HFF-Myc (cell line): ENCODE measurements around the gene CCT8.

Experiments used
- DNase-seq: peaks from one replicate; pipeline ENCODE4 v3.0.0-alpha.2; 2011; ENCODE audit warnings: low read depth; ENCODE audit errors: extremely low read depth
- H3K4me3 ChIP-seq: replicated peaks from 2 replicates; pipeline ENCODE4 v1.5.1; 2011; ENCODE audit warnings: low read depth, mild to moderate bottlenecking, control low read depth, low read length
- TF ChIP-seq, protein P1 (sequence below): IDR thresholded peaks from 2 replicates; pipeline ENCODE4 v1.5.1; 2012; ENCODE audit warnings: mild to moderate bottlenecking, low read depth, low read length, control low read depth; ENCODE audit errors: missing control alignments

Gene CCT8

DNA sequence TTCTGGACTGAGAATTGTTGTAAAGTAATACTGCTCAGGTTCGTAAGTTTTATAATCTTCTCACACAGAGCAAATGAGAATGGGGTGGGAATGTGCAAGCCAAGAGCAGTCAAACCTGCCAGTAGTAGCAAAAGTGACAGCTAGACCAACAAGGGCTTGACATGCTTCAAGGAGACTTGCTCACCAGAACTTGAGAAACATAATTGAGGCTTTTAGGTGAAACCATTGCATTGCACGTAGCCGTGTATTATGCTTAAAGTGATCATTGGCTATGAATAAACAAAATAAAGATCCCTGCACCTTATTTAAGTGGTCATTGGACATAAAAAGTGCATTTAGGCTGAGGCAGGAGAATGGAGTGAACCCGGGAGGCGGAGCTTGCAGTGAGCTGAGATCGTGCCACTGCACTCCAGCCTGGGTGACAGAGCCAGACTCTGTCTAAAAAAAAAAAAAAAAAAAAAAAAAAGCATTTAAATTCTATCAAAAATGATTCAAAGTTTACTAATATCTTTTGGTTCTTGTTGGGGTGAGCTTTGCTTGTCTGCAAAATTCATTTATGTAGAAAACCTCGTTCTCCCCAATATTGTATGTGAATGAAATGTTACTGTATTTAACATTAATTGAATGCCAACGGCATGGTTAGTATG is 11.8 kb upstream of the CCT8 start:
- DNase-seq, result no peak
- H3K4me3 ChIP-seq, result no peak overlapping the region
- TF ChIP-seq, protein P1, sequence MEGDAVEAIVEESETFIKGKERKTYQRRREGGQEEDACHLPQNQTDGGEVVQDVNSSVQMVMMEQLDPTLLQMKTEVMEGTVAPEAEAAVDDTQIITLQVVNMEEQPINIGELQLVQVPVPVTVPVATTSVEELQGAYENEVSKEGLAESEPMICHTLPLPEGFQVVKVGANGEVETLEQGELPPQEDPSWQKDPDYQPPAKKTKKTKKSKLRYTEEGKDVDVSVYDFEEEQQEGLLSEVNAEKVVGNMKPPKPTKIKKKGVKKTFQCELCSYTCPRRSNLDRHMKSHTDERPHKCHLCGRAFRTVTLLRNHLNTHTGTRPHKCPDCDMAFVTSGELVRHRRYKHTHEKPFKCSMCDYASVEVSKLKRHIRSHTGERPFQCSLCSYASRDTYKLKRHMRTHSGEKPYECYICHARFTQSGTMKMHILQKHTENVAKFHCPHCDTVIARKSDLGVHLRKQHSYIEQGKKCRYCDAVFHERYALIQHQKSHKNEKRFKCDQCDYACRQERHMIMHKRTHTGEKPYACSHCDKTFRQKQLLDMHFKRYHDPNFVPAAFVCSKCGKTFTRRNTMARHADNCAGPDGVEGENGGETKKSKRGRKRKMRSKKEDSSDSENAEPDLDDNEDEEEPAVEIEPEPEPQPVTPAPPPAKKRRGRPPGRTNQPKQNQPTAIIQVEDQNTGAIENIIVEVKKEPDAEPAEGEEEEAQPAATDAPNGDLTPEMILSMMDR, result no peak

DNA sequence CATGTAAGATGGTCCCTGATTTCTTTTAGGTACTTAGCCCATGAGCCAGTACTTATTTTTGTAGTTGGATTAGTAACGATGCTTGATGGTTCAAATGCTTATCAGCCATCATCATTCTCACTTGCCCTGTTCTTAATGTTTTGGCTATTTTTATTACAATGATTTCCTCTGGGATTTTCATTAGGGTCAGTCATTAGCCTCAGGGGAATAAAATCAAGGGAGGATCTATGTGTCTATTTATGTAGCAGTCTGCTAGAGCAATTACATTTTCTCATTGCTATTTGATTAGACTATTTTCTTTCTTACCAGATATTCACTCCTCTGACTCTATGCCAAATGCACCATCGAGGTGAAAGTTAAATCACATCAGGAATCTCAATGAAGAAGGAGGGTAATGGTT is 10.9 kb upstream of the CCT8 start:
- no peak for DNase-seq
- TF ChIP-seq, protein P1, result no peak
- H3K4me3 ChIP-seq, result no peak overlapping the region

DNA sequence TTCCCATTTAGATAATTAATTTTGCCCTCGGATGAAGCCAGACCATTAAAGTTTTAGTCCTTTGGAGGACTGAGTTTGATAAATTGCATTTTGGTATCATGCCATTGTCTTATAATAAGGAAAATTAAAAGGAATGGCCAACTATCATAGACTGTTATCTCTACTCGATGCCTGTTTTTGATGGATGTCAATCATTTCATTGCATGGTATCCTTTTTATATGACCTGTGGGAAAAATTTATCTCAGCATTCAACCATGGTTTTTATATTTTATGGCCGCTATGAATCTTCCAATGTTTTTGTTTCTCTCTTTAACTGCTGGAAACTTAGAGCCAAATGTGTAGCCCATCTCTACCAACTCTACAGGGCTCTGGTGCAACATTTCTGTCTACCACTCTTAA is 9.9 kb upstream of the CCT8 start:
- no peak for DNase-seq
- no peak overlapping the region for H3K4me3 ChIP-seq
- TF ChIP-seq, protein P1, result no peak

DNA sequence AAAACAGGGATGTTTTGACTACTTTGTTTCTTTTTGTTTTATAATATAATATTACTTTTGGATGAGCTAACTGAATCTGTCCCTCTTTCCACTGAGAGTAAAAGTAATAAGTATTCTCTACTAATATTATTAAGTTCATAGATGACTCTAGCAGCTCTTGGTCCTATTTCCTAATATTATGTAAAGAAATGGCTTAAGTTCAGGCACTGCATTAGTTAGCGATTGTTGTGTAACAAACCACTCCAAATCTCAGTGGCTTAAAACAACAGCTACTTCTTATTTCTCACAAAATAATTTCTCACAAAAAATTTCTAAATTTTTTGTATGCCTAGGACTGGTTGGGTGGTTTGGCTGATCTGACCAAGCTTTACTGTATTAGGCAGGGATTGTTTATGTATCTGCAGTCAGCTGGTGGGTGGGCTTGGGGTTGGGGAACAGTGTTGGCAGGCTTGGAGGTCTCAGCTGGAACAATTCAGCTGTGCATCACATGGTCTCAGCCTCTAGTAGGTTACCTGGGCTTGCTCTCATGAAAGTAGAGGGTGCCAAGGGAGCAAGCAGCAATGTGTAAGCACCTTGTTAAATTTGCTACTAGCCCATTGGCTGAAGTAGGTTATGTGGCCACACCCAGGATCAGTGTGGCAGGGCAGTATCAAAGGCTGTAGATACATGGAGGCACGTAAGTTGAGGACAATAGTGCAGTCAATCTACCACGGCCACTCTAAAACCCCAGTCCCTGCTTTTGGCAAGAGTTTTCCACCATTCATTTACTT is 8.8 kb upstream of the CCT8 start:
- no peak for DNase-seq
- TF ChIP-seq, protein P1, result no peak
- H3K4me3 ChIP-seq, result no peak overlapping the region

DNA sequence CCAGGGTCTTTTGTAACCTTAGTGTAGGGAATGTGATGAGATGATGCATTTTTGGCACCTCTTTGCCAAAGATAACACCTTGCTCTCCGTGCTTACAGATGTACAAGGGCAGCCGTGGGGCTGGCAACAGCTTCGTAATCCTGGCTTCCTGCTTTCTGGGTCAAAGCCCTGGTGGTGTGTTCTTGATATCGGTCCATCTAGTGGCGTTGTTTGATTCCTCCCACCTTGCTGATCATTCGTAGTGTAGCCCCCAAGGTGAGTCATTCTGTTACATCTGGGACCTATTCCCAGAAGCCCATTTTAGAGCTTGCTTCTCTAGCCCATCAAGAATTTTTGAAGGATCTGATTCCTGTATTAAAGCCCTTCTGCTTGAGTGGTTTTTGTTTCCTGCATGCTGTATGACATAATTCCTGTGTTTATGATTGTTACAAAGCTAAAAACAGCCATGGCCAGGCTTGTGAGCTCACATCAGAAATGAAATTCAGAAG is 7.0 kb upstream of the CCT8 start:
- TF ChIP-seq, protein P1, result no peak
- no peak for DNase-seq
- no peak overlapping the region for H3K4me3 ChIP-seq

DNA sequence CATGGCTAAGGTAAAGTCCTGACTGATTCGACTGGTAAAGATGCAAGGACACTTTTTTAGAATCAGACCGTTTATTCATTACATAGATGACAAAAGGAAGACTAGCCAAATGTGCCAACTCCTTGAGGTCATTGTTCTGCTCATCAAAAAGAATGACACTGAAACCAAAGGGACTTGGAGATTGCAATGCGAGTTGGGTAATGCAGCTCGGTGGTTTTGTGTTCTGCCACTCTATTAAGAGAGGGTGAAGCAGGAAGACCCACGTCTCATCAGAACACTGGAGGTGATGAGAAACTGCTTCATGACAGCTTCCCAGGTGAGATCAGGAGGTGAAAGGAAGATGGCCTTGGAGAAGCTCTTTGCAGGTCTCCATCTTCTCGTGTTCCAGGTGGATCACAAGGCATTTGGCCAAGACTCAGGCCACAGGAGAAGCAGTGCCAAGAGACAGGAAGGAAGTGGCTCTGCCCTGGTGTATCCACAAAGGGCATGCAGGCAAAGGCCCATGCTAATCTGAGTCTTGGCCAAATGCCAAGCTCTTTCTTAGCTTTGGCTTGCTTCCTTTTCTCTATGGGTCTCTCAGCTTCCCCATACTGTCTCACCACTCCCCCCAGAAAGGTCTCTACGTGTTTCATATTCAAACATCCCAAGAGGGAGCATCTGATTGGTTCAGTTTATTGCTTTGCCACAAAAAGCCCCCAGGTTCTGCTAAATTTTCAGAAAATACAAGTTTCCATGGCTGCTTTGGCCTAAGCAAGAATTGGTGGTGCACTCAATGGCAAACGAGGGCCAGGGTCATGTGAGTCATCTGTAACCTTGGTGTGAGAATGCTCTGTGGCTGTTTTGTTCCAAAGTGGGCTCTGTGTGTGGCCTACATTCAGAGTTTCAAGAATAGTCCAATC is 5.7 kb upstream of the CCT8 start:
- H3K4me3 ChIP-seq, result no peak overlapping the region
- TF ChIP-seq, protein P1, result no peak
- no peak for DNase-seq
